ENCODE results near the gene ENAH.

The ENAH gene

DNA sequence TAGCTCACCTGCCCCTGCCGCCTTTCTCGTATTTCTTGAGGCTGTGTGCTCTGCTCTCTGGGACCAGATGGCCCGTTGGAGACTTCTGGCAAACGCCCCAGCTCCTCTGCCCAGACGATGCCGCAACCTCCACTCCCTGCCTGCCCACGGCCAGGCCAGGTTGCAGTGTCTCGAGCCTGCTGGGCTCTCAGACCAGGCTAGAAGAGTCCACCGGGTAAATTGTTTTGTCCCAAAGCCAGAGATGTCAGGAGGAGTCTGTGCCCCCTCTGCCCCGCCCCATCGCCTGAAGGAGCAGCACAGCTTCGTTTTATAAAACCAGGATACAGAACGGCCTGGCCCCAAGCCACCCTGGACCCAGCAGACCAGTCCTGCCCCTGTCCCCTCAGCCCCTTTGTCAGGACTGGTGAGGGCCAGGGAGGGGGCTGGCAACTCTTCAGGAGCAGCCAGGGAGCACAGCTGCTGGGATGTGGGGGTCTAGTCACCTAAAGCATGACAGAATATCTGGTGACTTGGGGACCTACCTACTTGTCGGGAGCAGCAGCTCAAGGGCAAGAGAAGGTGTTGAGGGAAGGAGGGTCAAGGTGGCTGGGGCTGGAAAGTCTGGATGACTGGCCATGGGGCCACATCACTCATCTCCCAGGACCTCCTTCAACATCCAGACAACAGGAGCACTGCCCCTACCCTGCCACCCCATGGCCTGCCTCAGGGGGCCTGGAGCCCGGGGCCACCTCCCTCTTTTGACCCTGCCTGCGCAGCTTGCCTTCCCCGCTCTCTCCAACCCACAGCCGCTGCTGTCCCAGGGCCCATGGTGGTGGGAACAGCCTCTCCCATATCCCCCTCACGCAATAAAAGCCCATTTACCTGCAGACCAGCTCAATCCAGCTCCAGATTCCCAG lies 191.1 kb downstream of the ENAH start:
- DNase-seq = no peak

DNA sequence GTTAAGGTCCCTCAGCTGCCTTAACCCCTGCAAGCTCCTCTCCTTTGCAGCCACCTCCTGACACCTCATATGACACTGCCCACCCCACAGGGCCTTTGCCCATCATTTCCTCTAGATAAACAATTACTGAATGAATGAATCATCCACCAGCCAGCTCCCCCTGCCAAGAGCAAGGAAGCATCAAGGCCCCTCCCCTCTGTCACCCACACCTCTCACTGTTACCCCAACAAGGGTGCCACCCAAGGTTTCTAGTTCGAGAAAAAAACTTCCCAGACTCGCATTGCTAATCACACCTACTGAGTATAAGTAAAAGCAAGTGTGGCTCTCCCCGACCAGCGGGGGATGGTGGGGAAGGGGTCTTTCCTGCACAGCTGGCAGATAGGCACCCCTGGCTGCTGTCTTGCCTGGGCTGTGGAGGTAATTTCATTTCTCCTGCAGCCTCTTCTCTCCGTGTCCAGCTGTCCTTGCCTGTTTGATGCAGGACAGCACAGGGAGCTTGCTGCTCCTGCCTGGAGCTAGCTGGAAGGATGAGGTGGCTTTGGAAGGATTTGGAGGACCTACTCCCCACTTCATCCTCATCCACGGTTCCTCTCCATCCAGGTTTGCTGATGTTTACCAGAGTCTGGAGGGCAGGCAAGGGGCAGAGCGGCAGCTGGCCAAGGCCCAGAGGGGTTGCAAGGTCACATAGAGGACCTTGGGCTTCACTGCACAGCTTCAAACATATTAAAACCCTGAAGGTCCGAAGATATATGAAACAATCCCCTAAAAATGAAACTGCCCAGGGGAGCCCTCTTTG lies 192.0 kb downstream of the ENAH start:
- no peak for DNase-seq

DNA sequence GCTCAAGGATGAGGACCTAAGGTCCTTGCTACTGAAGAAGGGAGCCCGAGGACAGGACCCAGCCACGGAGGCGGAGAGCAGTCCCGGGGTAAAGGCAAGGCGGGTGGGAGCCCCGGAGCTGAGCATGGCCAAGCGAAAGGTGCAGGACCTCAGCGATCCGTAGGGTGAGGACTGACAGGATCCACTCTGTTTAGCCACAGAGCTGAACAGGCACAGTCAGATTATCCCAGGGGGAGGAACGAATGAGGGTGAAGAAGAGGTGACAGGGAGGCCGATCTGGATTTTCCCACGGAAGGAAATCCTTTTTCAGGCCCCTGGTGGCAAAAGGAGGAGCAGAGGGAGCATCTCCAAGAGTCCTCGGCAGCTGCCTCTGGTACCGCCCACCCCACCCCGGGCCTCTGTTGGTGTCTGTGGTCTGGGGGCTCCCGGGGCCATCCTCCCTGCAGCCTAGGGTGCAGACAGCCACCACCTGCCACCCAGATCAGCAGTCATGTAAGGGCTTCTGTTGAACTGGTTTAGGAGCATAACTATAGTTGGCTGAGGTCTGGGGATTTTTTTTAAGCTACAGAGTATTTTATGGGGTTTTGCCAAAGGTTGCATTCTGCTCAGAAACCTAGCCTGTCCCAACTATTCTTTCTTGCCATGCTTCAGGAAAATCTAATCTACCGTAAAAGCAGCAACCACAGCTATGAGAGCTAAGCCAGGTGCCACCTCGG lies 192.7 kb downstream of the ENAH start:
- DNase-seq = no peak

DNA sequence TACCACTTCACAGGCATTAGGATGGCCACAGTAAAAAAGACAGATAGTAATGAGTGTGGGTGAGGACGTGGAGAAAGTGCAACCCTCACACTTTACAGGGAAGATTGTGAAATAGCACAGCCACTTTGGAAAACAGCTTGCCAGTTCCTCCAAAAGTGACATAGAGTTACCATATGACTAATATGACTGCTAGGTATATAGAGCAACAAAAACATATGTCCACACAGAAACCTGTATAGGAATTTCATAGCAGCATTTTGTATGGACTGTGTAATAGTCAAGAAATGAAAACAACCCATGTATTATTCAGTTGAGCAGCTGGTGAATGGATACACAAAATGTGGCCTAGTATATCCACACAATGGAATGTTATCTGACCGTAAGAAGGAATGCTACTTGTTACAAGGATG lies 194.7 kb downstream of the ENAH start:
- no peak for DNase-seq

DNA sequence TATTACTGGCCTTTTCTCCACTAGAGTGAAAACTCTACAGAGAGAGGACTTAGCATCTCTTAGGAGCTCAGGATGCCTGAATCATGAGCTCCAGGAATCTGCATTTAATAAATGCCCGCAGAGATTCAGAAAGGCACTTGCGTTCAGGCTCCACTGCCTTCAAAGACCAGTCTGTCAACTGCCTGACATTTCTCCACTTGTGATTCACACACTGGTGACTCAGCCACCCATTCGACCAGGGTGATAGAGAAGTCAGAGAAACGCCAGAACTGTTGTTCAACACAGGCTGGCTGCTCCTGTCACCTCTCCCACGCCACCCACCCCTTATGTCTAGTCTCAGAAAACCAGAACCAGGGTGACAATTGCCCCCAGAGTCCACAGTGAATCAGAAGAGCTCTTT lies 198.2 kb downstream of the ENAH start:
- peak in 10 of 56 donors; percentile 10 to 67 (median 18) for DNase-seq

DNA sequence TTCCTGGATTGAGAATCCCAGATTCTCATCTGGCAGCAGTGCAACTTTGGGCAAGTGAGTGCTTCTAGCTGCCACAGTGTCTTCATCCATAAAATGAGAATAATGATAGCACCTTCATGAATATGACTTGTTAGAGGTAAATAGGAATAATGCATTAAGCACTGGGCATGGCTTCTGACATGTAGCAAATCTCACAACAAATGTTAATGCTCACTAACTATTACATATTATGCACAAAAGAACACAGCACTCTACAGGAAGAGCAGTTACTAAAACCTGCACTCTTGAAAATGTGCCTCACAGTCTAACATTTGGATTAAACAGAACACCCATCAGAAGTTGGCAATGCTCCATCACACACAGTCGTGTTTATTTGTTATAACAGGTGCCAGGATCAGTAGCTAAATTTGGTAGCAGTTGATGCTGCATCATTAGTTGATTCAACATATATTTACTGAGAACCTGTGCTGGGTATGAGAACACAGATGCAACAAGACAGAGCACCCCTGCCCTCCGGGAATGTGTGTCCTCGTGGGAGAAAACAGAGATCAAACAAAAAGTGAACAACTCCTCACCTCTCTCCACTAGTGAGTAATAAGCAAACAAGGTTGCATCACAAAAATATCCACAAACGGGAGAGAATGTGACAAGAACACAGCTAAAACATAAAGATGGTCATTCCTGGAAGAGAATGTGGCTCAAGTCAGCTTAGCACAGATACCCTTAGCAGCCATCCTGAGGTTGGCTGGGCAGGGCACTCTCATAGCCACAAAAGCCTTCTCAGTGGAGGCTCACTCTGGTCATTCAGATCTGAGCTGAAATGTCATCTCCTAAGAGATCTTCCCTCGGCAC lies 198.9 kb downstream of the ENAH start:
- no peak for DNase-seq

DNA sequence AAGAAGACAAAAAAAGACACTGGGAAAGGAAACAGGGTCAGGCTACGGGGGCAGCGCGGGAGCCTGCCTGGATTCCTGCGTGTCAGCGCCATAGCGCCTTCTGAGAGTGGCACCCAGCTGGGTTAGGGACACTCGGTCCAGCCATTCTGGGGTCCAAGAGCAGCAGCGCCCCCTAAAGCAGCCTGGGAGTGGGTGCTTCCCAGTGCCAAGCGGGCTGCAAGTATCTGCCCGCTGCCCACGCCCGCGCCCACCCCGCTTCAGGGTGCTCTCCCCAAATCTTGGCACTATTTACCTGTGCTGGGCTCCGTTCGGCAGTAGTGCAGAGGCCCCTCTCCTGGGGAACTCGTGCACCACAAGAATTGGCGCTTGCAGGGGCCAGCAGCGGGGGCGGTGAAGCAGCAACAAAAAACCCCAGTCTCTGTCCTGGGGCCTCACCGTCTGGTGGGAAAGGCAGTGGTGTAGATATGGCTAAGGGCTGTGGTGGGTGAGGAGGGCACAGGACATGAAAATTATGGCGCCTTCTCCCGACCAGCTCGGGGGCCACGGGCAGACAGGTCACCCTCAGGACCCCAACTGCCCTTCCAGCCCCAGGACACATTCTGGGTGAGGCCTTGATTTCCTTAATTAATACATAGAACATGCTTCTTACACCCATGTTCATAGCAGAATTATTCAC lies 200.9 kb downstream of the ENAH start:
- DNase-seq = no peak

DNA sequence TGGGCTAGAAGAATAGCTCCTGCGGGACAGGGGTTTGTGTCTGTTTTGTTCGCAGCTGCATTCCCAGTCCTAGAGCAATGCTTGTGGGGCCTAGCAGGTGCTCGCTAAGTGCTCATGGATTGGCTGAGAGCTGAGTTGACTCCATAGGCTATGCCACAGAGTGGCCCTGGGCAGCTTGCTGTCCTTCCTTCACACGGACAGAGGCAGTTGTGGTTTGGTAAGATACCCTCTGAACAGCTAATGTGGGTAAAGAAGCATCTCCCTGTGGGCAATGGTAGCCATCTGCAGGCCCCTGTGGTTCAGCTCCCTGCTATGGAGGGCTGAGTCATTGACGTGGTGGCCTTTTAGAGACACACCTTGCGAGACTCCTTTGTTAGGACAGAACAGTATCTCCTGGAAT lies 201.6 kb downstream of the ENAH start:
- no peak for DNase-seq

DNA sequence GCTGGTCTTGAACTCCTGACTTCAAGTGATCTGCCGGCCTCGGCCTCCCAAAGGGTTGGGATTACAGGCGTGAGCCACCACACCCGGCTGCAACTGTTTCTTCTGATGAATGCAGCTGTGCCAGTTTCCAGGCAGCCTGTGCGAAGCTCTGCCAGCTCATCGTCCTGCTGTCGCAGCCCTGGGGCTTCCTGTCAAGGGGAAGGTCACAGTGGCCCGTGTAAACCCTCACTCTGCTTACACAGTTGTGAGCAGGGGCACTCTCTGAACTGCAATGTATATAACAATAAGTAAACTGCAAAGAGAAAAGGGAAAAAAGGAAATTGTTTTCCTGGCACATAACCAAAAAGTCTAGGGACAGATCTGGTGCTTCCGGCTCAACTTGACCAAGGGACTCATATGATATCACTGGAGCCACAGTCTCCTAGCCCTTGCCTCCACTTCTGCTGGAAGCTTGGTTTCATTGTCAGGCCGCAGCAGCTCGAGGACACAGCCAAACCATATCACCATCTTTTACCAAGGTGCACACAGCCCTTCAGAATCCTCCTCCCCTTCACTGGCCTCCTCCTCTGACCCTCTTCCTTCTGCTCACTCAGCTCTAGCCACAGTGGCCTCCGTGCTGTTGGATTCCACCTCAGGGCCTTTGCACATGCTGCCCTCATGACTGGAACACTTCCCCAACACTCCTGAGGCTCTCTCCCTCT lies 202.3 kb downstream of the ENAH start:
- no peak for DNase-seq

DNA sequence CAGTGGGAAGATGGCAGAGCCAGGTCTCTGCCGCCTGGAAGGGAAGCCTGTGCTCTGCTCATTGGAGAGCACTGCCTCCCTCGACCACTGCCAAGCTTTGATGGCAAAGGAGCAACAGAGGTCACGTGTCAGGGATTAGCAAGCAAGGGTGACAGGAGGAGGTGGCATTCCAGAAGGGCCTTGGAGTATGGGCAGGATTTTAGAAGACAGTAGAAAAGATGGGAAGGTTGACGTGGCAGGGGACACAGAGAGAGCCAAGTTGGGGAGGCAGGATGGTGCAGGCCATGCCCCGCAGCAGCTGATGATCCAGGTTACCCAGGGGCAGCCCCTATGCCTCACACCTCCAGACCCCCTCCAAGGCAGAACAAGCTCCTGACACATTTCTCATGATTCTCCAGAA lies 203.1 kb downstream of the ENAH start:
- no peak for DNase-seq

DNA sequence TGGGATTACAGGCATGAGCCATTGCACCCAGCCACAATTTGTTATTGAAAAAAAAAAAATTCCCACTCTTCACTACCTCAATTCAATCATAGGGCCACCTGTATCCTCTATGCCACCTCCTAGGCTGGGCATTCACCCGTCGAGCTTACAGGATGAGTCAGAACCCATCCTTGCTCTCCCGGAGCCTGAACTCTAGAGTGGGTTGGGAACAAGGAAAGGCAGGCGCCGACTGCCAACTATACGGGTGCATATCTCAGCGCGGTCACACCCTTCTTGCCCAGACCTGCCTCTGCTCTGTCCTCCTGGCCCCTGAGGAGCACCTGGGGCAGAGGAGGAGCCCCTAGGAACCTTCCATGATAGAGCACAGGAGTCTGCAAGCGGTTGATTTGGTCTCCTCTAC lies 203.7 kb downstream of the ENAH start:
- no peak for DNase-seq

DNA sequence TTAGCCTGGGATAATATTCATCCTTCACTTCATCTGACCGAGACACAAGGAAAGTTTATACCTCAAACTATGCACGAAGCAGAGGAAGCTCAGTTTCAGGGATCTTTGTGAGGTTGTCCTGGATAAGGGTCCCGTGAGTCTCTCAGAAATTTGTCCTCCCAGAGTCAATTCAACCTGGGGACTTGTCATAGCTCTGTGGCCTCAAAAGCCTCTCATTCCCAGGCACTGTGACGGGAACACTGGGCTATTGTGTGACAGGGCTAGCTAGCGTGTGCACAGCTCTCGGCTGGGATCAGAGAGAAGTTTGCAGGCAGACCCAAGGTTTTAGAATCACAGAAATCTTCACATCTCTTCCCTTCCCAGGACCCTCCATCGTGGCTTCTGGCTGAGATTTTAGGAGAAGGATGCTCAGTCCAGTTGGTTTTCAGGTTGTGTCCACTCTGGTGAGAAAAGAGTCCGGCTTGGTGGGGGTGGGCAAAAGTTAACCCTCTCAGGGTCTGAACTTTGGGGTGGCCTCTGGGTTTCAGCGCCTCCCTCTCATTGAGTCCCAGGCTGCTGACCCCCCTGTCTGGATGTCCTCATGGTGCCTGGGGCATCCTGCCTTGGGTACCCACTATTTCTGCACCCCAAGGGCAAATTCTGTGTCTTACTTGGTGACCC lies 204.6 kb downstream of the ENAH start:
- peak in 33 of 56 donors; percentile 14 to 65 (median 42) for DNase-seq

DNA sequence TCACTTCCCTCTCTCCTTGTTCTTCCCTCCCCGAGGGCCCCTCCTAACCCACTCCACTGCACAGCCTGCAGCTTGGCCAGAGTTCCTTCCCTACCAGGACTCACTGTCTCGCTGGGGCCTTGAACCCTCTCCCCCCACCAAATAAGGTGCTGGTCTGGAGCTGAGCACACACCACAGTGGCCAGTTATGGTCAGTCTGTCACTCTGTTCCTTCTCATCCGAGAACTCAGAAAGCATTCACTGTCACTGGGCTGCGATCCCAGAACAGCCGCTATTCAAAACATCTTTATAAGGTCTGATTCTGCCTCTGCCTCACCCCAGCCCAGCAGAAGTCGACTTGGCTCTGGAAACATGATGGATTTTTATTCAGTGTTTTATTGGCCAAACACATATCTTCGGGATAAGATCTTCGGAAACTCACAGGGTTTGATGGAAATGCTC lies 205.3 kb downstream of the ENAH start:
- DNase-seq = peak in 42 of 56 donors; percentile 8 to 70 (median 40)

DNA sequence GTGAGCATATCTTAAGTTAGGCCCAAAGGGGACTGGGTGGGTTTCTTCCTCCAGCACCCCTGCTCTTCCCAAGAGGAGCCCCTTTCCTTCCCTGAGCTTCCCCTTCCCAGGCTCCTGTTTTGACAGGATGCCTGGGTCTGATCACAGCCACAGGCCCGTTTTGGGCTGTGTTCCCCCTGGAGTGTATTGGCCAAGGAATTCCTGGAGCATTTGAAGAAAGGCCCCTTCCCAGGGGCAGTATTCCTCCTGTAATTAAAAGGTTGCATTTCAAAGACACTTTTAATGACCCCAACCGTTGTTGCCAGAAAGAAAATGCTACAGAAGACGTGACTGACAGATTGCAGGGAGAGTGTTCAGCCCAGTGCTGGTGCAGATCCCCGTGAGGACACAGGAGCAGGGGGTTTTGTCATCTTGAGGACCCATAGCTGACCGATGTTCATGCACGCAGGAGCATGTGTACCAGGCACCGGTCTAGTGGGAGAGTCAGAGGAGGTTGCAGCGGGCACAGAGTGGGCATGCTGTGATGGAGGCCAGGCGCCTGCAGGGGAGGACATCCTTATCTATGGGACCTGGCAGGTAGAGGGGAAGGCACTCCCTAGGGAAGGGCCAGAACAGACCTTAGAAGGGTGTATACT lies 205.8 kb downstream of the ENAH start:
- DNase-seq = no peak

DNA sequence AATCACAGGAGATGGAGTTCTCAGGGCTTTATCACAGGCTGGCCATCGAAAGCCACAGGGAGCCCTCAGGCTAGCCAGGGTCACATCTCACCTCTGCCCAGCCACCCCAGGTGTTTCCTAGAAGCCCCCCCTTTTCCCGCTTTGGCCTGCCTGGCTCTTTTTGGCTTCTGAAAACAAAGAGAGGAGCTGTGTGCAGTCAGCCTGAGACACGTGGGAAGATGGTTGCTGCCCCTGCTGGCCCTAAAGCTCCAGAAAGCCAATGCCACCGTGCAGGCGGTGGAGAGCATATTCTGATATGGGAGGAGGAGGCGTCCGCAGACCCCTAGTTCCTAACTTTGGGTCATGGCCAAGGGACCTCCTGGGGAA lies 206.3 kb downstream of the ENAH start:
- peak in 1 of 56 donors; percentile 13 for DNase-seq

DNA sequence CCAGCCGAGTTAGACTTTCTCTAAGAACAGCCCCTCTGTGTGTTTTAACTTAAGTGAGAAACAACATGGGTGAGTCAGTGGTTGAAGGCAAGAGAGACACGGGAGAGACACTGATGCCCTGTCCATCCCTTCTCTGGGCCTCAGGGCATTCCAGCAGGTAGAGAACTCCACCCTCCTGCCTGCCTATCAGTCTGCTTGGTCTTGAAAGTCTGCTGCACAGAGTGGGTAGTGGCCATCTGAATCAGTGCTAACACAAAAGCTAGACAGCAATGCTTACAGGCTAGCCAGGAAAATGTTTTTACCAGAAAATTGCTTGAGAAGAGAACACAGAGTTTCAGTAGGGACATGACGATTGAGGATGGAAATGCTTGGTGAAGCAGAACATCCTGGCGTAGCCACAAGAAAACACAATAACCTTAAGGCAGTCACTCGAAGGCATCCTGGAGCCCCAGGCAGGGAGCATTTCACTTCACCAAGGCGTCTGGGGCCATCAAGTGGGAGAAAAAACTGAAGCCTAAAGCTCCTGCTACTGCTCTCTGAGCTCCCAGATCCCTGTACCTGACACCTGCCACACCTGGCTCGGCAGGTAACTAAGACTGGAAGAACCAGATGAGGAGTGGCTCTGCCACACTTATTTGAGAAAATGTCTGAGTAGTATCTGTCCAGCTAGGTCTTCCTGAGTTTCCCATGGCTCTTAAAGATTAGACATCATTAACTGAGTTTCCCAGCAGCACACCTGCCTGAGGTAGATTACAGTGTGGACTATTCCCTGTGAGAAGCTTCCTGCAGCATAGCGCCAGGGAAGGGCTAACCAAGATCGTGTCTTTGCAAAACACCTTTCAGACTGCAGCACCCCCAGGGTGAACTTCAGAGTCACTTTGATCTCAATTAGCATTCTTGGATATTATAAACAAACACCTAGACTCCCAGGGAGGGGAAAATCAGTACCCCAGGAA lies 207.0 kb downstream of the ENAH start:
- DNase-seq = no peak

DNA sequence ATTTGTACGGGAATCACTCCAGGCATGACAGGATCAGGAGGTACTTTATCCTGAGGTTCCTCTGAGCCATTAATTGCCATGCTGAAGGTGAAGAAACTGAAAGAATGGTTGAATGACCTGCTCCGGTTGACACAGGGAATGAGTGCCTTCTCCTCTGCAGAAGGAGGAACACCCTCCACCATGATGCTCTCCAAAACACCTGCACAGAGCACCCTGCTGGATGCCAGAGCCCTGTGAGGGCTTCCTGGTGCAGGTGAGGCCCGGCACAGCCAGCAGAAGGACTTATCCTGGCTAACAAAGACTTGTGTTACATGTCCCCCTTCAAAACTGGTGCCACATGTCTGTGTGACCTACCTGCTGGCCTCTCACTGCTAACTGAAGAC lies 210.8 kb downstream of the ENAH start:
- DNase-seq = no peak
